Natural killer cell (primary cell): ENCODE results near the gene ZNF283. TPM values are rescaled to one million over a fixed set of nuclear protein-coding genes. Genes with fewer than 3 reads are reported as not detected.

ENCODE experiments used
- ATAC-seq, 3 donors: fragments of 150-1000 bp in 2 of 3; fragments of 200-7000 bp in 1 of 3; cut with Tn5 transposase; 1 replicate in 1 of 3; 2 replicates in 2 of 3; pipeline ENCODE4 v1.10.0; 2021; ENCODE audit warnings: mild to moderate bottlenecking in 2 of 3, moderate library complexity in 2 of 3
- DNase-seq, 2 donors: peaks; one replicate each; pipeline versions ENCODE4 v3.0.0 to v3.0.0-alpha.2; 2013 to 2021; ENCODE audit warnings: mixed read lengths in 1 of 2
- H3K27ac ChIP-seq: one replicate; pipeline ENCODE4 v1.5.1; 2013; ENCODE audit warnings: mild to moderate bottlenecking, low read length
- H3K27me3 ChIP-seq: one replicate; pipeline ENCODE4 v1.6.1; 2013; ENCODE audit warnings: low read length; ENCODE audit not compliant: control insufficient read depth, insufficient read depth
- H3K36me3 ChIP-seq: one replicate; pipeline ENCODE4 v1.6.1; 2013; ENCODE audit warnings: low read length; ENCODE audit not compliant: control insufficient read depth, insufficient read depth
- H3K4me1 ChIP-seq: one replicate; pipeline ENCODE4 v1.6.1; 2013; ENCODE audit warnings: low read length; ENCODE audit not compliant: control insufficient read depth, insufficient read depth
- H3K4me3 ChIP-seq: one replicate; pipeline ENCODE4 v1.5.1; 2013; ENCODE audit warnings: low read length
- H3K9me3 ChIP-seq: one replicate; pipeline ENCODE4 v1.6.1; 2013; ENCODE audit warnings: low read length; ENCODE audit not compliant: control insufficient read depth, insufficient read depth
- H3K27ac Mint-ChIP-seq, 2 donors: one replicate each; pipeline ENCODE4 v1.8.0; 2022; ENCODE audit warnings: mild to moderate bottlenecking in 2 of 2, mixed read lengths in 2 of 2, moderate library complexity in 1 of 2
- H3K27me3 Mint-ChIP-seq, 2 donors: one replicate each; pipeline ENCODE4 v1.8.0; 2022; ENCODE audit warnings: low read depth in 2 of 2, mixed read lengths in 2 of 2
- H3K36me3 Mint-ChIP-seq: one replicate; pipeline ENCODE4 v1.8.0; 2022; ENCODE audit warnings: mixed read lengths
- H3K4me1 Mint-ChIP-seq, 2 donors: one replicate each; pipeline ENCODE4 v1.8.0; 2022; ENCODE audit warnings: mixed read lengths in 2 of 2
- H3K4me3 Mint-ChIP-seq: one replicate; pipeline ENCODE4 v1.8.0; 2022; ENCODE audit warnings: mild to moderate bottlenecking, moderate library complexity, mixed read lengths
- H3K9me3 Mint-ChIP-seq, 2 donors: one replicate each; pipeline ENCODE4 v1.8.0; 2022; ENCODE audit warnings: mixed read lengths in 2 of 2
- WGBS: methylation state at CpG from one replicate; pipeline ENCODE4 v1.1.7; 2013; ENCODE audit warnings: missing lambda C conversion rate; ENCODE audit not compliant: insufficient coverage; 5-methylcytosine and 5-hydroxymethylcytosine counted together
- intact Hi-C: fragments of 100-400 bp; cut with micrococcal nuclease; formaldehyde crosslinking; loops from one replicate; pipeline ENCODE4 v1.14.2; 2022
- total RNA-seq, 4 donors: library from RNA; stranded (reverse); fragments of 120-200 nt in 1 of 4; gene quantifications; one replicate each; pipeline versions ENCODE4 v1.2.3 to v1.2.4, GENCODE V29; 2013 to 2022
- TF ChIP-seq, protein P1 (sequence below): fragments of 200-600 bp; IDR thresholded peaks from one replicate; pipeline ENCODE4 v1.8.0; 2022; ENCODE audit warnings: antibody characterized with exemption

Gene ZNF283
- 1 to 10 TPM; 4.1 to 8.0 (median 7.1) TPM for total RNA-seq
- 20.5 TPM for total RNA-seq (2013)

DNA sequence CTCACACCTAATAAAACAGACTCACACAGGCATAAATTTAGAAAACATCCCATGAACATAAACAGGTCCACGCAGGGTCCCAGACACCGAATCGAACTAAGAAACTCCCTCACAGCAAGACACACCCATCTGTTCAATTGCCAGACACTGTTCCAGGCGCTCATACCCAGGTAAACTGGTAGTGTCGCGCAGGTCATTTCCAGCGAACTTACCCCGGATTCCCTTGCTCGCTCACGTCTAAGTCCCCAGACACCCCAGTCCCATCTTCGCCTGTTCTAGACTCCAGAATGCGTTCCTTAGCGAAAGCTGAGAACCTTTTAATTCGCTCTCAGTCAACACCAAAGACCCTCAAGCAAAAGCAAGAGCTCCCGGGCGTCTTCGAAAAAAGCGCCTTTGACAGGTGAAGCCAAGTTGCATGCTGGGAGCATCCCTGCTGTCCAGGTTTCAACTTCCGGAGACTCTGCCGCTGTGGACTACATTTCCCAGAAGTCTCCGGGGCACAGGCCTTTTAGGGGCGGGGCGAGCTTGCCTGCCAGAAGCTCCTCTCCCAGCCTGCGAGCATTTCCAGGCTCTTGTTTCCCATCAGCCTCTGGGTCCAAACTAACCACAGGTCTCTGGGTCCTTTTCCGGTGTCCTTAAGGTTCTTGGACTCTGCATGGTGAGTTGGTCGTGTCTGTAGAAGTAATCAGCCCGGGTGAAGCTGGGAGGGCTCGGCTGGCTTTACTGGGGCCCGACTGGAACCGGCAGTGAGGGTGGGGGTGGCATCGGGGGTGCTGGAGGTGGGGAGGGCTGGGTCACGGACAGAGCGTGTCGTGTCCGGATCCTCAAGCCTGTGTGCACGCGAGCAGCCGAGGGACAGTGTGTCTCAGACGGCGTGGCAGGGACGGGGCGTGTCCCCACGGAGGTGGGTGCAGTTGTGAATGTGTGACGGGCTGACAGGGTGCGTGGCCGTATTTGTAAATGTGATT, at the start of gene ZNF283:
TSS of gene ZNF283 (plus strand) at position 535 of the 968 bp plus-strand sequence. CDS start 6,184 bp downstream, outside the sequence.
- ATAC-seq (peak; percentile 86 to 98 (median 96)), DNase-seq (peak; percentile 69 to 88)
- Histone ChIP-seq H3K9me3 (no peaks in the 10 kb centered on the region), H3K27ac (no peak within 1 kb of the TSS), H3K27me3 (peaks cover under 1% of the 10 kb centered on the region), H3K36me3 (peaks cover 11% of the 10 kb centered on the region), H3K4me1 (peaks cover 12% of the 10 kb centered on the region), H3K4me3 (peak within 1 kb of the TSS; percentile 62)
- Mint-ChIP-seq H3K36me3 (no peaks in the 10 kb centered on the region), H3K27me3 (peaks cover 13 to 21% of the 10 kb centered on the region in 2 donors), H3K4me3 (peak within 1 kb of the TSS; percentile 94), H3K4me1 (peaks cover 19% of the 10 kb centered on the region in 2 donors), H3K9me3 (no peaks in the 10 kb centered on the region), H3K27ac (peak within 1 kb of the TSS; percentile 75 to 80)
- TF ChIP-seq, protein P1, sequence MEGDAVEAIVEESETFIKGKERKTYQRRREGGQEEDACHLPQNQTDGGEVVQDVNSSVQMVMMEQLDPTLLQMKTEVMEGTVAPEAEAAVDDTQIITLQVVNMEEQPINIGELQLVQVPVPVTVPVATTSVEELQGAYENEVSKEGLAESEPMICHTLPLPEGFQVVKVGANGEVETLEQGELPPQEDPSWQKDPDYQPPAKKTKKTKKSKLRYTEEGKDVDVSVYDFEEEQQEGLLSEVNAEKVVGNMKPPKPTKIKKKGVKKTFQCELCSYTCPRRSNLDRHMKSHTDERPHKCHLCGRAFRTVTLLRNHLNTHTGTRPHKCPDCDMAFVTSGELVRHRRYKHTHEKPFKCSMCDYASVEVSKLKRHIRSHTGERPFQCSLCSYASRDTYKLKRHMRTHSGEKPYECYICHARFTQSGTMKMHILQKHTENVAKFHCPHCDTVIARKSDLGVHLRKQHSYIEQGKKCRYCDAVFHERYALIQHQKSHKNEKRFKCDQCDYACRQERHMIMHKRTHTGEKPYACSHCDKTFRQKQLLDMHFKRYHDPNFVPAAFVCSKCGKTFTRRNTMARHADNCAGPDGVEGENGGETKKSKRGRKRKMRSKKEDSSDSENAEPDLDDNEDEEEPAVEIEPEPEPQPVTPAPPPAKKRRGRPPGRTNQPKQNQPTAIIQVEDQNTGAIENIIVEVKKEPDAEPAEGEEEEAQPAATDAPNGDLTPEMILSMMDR, result no peak
- intact Hi-C loops, result no loop called here
- 11% methylated on average over 46 of the region's 46 CpGs for WGBS

DNA sequence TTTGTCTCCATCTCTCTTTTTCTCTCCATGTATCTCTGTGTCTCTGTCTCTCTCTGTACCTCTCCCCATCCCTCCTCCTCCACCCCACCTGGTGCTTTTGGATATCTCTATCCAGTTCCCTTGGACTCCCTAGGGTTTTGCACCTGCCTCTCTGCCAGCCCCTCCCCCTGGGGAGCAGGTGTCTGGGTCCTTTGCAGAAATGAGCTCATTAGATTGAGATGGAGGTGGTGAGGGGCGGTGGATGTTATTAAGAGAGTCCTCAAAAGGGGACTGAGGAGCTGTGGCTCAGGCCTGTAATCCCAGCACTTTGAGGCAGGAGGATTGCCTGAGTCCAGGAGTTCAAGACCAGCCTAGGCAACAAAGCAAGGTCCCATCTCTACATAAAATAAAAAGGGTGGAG, 48.5 kb upstream of the ZNF283 start:
- H3K36me3 Mint-ChIP-seq, result no peaks in the 10 kb centered on the region
- Histone ChIP-seq H3K36me3 (no peaks in the 10 kb centered on the region), H3K4me3 (no peak overlapping the region), H3K4me1 (peaks cover 40% of the 10 kb centered on the region), H3K27ac (no peak overlapping the region), H3K9me3 (no peaks in the 10 kb centered on the region), H3K27me3 (no peaks in the 10 kb centered on the region)
- ATAC-seq (no peak), DNase-seq (no peak)
- H3K9me3 Mint-ChIP-seq, result no peaks in the 10 kb centered on the region
- no peak overlapping the region for H3K4me3 Mint-ChIP-seq
- no peak overlapping the region for H3K27ac Mint-ChIP-seq
- TF ChIP-seq, protein P1, result no peak
- 67% methylated on average over 1 of the region's 1 CpG for WGBS
- H3K4me1 Mint-ChIP-seq, result peaks cover 0 to 23% of the 10 kb centered on the region in 2 donors
- intact Hi-C loops, result no loop called here
- peaks cover 31 to 39% of the 10 kb centered on the region in 2 donors for H3K27me3 Mint-ChIP-seq

DNA sequence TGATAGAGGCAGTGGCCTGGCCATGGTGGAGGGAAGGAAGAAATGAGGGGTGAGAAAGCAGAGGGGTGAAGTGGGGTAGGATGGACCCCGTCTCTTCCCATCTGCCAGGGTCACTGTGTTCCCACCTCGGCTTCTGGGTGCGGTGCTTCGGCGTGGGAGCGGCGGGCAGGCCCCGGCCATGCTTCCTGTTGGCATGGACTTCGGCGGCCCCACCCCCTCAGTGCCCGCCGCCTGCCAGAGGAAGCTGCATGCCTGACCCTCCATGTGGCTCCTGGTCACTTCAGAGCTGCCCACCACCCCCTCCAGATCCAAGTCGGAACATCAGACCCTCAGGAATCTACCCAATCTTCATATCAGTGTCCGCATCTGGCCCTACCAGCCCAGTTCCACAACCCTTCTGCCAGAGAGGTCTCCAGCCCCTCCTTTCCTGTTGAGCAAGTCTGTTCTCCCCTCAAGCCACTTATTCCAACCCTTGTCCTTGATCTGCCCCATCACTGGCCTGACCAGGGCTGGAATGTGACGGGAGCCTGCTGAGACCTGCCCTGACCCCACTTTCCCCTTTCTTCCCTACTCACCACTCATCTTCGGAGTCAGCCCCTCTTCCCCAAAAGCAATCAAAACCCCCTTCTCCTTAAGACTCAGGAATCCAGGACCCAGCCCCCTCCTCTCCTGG, 47.8 kb upstream of the ZNF283 start:
- intact Hi-C loops, result no loop called here
- H3K9me3 ChIP-seq, result no peaks in the 10 kb centered on the region
- DNase-seq (no peak), ATAC-seq (no peak)
- H3K27ac ChIP-seq, result peak overlapping the region; percentile 23
- peaks cover 37 to 46% of the 10 kb centered on the region in 2 donors for H3K27me3 Mint-ChIP-seq
- peak overlapping the region; percentile 39 for H3K4me3 ChIP-seq
- H3K4me1 Mint-ChIP-seq, result peaks cover 0 to 23% of the 10 kb centered on the region in 2 donors
- no peaks in the 10 kb centered on the region for H3K27me3 ChIP-seq
- H3K36me3 Mint-ChIP-seq, result no peaks in the 10 kb centered on the region
- TF ChIP-seq, protein P1, result no peak
- WGBS, result 26% methylated on average over 16 of the region's 16 CpGs
- H3K4me3 Mint-ChIP-seq, result no peak overlapping the region
- peaks cover 41% of the 10 kb centered on the region for H3K4me1 ChIP-seq
- no peak overlapping the region for H3K27ac Mint-ChIP-seq
- H3K36me3 ChIP-seq, result no peaks in the 10 kb centered on the region
- H3K9me3 Mint-ChIP-seq, result no peaks in the 10 kb centered on the region
